ENCODE results near the gene RCOR1. TPM values are rescaled to one million over a fixed set of nuclear protein-coding genes. Genes with fewer than 3 reads are reported as not detected.

The RCOR1 gene
- total and polyA plus RNA-seq, 4 donors = 13.7 to 19.1 (median 16.9) TPM

DNA sequence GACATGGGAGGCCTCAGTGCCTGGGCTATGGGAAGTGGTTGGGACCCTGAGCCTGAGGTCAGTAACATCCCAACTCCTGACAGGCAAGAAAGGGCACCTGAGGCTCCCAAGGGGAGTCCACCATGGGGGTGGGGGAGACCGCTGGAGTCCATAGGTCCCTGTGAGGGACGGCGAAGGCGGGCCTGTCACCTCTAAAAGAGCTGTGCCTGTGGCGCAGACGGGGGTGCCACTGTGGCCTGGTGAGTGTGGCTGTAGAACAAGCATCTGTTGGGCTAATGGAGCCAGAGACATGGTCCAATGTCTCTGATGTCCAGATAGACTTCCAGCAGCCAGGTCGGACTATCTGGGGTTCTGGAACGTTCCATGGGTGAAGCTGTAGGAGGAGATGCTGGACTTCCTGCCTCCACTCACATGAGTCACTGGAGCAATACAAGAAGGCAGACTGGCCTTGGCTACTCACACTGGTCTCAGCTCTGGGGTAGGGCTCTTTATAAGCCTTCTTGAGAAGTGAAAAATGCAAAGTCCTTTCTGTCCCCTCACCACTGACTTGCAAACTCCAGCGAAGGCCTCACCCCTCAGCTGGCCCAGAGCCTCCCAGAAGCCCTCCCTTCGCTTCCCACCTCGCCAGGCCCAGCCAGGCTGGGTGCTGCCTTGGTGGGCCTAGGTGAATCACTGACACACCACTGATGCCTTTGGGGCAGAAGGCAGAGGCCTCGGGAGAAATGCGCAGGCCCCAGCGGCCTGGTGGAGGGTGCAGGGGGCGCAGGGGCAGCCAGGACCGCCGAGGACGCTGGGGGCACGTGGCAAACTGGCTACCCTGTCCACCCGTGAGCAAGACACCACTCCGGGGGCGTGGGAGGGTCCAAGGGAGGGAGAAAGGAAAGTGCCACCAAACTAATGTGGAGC lies 183.7 kb downstream of the RCOR1 start:
- Histone ChIP-seq H3K36me3 (ENCODE audit: control insufficient read depth, insufficient read depth, low read length) (no peaks in the 10 kb centered on the region), H3K4me1 (ENCODE audit: control insufficient read depth, insufficient read depth, low read length) (peaks cover 16% of the 10 kb centered on the region), H3K9me3 (ENCODE audit: control insufficient read depth, insufficient read depth, low read length) (no peaks in the 10 kb centered on the region), H3K4me3 (ENCODE audit: low read depth, low read length) (peak overlapping the region; percentile 9), H3K27ac (ENCODE audit: low read depth, low read length) (peak overlapping the region; percentile 64), H3K27me3 (ENCODE audit: control insufficient read depth, insufficient read depth, low read length) (no peaks in the 10 kb centered on the region)
- 76% methylated on average over 19 of the region's 22 CpGs for WGBS (ENCODE audit: insufficient coverage)
- no peak for DNase-seq (ENCODE audit: low read depth in 4 of 6, low spot score in 6 of 6)

GRCh38 chr14:102776761-102777710 lies 184.6 kb downstream of the RCOR1 start, which contains the start of gene TRAF3:
Gene TRAF3 (plus strand): TSS chr14:102777449. CDS start chr14:102870202, 92,753 bp downstream.
- H3K27me3 ChIP-seq (ENCODE audit: control insufficient read depth, insufficient read depth, low read length) = no peaks in the 10 kb centered on the region
- peak in 2 of 6 donors; percentile 81 to 85 for DNase-seq (ENCODE audit: low read depth in 4 of 6, low spot score in 6 of 6)
- 10% methylated on average over 163 of the region's 163 CpGs for WGBS (ENCODE audit: insufficient coverage)

DNA sequence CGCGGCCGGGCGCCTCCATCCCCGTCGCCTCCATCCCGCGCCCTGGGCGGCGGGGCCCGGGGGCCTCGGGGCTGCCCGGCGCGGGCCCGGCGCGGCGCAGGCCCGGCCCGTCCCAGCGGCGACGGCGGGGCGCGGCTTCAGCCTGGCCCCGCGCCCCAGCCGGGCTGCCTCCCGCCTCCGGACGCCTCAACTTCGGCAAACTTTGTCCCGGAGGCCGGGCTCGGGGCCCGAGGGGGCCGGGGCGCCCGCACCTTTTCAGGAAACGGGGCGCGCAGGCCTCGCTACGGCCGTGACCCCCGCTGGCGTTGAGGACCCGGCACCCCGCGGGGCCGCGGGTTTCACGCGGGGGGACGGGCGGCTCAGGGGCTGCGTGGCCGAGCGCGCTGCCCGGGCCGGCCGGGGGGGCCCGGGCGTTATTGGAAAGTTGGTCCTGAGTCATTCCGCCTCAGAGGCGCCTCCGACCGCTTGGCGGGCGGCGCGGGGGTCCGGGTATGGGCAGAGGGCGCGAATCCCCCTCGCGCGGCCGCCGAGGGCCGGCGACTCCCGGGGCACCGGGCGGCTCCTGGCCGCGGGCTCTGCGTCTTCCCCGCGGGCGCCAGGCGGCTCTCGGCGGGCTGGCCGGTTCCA lies 185.4 kb downstream of the RCOR1 start:
- peak in 1 of 6 donors; percentile 35 for DNase-seq (ENCODE audit: low read depth in 4 of 6, low spot score in 6 of 6)
- no peaks in the 10 kb centered on the region for H3K36me3 ChIP-seq (ENCODE audit: control insufficient read depth, insufficient read depth, low read length)
- no peak overlapping the region for H3K27ac ChIP-seq (ENCODE audit: low read depth, low read length)
- peaks cover 20% of the 10 kb centered on the region for H3K4me1 ChIP-seq (ENCODE audit: control insufficient read depth, insufficient read depth, low read length)
- WGBS (ENCODE audit: insufficient coverage) = under 1% methylated on average over 98 of the region's 98 CpGs
- H3K27me3 ChIP-seq (ENCODE audit: control insufficient read depth, insufficient read depth, low read length) = no peaks in the 10 kb centered on the region
- peak overlapping the region; percentile 60 for H3K4me3 ChIP-seq (ENCODE audit: low read depth, low read length)
- H3K9me3 ChIP-seq (ENCODE audit: control insufficient read depth, insufficient read depth, low read length) = no peaks in the 10 kb centered on the region

More at GRCh38 chr14:102776761-102777710, 184.6 kb downstream of the RCOR1 start, which contains the start of gene TRAF3:
- H3K4me1 ChIP-seq (ENCODE audit: control insufficient read depth, insufficient read depth, low read length) = peaks cover 20% of the 10 kb centered on the region
- H3K9me3 ChIP-seq (ENCODE audit: control insufficient read depth, insufficient read depth, low read length) = no peaks in the 10 kb centered on the region
- H3K27ac ChIP-seq (ENCODE audit: low read depth, low read length) = peak within 1 kb of the TSS; percentile 64
- no peaks in the 10 kb centered on the region for H3K36me3 ChIP-seq (ENCODE audit: control insufficient read depth, insufficient read depth, low read length)
- peak within 1 kb of the TSS; percentile 60 for H3K4me3 ChIP-seq (ENCODE audit: low read depth, low read length)

GRCh38 chr14:102778338-102779083 lies 186.1 kb downstream of the RCOR1 start:
- DNase-seq (ENCODE audit: low read depth in 4 of 6, low spot score in 6 of 6) = peak in 2 of 6 donors; percentile 64 to 71
- no peaks in the 10 kb centered on the region for H3K9me3 ChIP-seq (ENCODE audit: control insufficient read depth, insufficient read depth, low read length)
- H3K27me3 ChIP-seq (ENCODE audit: control insufficient read depth, insufficient read depth, low read length) = no peaks in the 10 kb centered on the region
- WGBS (ENCODE audit: insufficient coverage) = 15% methylated on average over 22 of the region's 29 CpGs
- H3K4me3 ChIP-seq (ENCODE audit: low read depth, low read length) = peak overlapping the region; percentile 60
- H3K27ac ChIP-seq (ENCODE audit: low read depth, low read length) = peak overlapping the region; percentile 33
- no peaks in the 10 kb centered on the region for H3K36me3 ChIP-seq (ENCODE audit: control insufficient read depth, insufficient read depth, low read length)
- peaks cover 20% of the 10 kb centered on the region for H3K4me1 ChIP-seq (ENCODE audit: control insufficient read depth, insufficient read depth, low read length)

- Histone ChIP-seq H3K4me1 (ENCODE audit: control insufficient read depth, insufficient read depth, low read length) (peaks cover 20% of the 10 kb centered on the region), H3K4me3 (ENCODE audit: low read depth, low read length) (peak overlapping the region; percentile 60), H3K36me3 (ENCODE audit: control insufficient read depth, insufficient read depth, low read length) (no peaks in the 10 kb centered on the region), H3K27me3 (ENCODE audit: control insufficient read depth, insufficient read depth, low read length) (no peaks in the 10 kb centered on the region), H3K27ac (ENCODE audit: low read depth, low read length) (peak overlapping the region; percentile 16), H3K9me3 (ENCODE audit: control insufficient read depth, insufficient read depth, low read length) (no peaks in the 10 kb centered on the region)
- peak in 2 of 6 donors; percentile 54 to 59 for DNase-seq (ENCODE audit: low read depth in 4 of 6, low spot score in 6 of 6)
- 14% methylated on average over 1 of the region's 4 CpGs for WGBS (ENCODE audit: insufficient coverage)
These were observed 186.6 kb downstream of the RCOR1 start for GRCh38 chr14:102779084-102779462.

GRCh38 chr14:102779574-102780315 lies 187.3 kb downstream of the RCOR1 start:
- 59% methylated on average over 8 of the region's 13 CpGs for WGBS (ENCODE audit: insufficient coverage)
- no peaks in the 10 kb centered on the region for H3K27me3 ChIP-seq (ENCODE audit: control insufficient read depth, insufficient read depth, low read length)
- no peaks in the 10 kb centered on the region for H3K36me3 ChIP-seq (ENCODE audit: control insufficient read depth, insufficient read depth, low read length)
- H3K4me1 ChIP-seq (ENCODE audit: control insufficient read depth, insufficient read depth, low read length) = peaks cover 18% of the 10 kb centered on the region
- H3K9me3 ChIP-seq (ENCODE audit: control insufficient read depth, insufficient read depth, low read length) = no peaks in the 10 kb centered on the region
- peak overlapping the region; percentile 16 for H3K27ac ChIP-seq (ENCODE audit: low read depth, low read length)
- DNase-seq (ENCODE audit: low read depth in 4 of 6, low spot score in 6 of 6) = peak in 1 of 6 donors; percentile 56
- H3K4me3 ChIP-seq (ENCODE audit: low read depth, low read length) = no peak overlapping the region
